ENCODE data around the gene SMARCB1.

SMARCB1 gene

GRCh38 chr22:23875801-23876200 lies 89.0 kb downstream of the SMARCB1 start:
- TF ChIP-seq CTCF (IDR thresholded peaks at IDR 0.05; ENCODE audit: insufficient read depth, missing control alignments), result no peak
- DNase-seq (ENCODE audit: insufficient read length, low spot score), result no peak
- FAIRE-seq, result no peak

- no peak for TF ChIP-seq CTCF (IDR thresholded peaks at IDR 0.05; ENCODE audit: insufficient read depth, missing control alignments)
- FAIRE-seq (no peak), DNase-seq (ENCODE audit: insufficient read length, low spot score) (no peak)
These were observed 90.8 kb downstream of the SMARCB1 start for GRCh38 chr22:23877566-23877965.

GRCh38 chr22:23878219-23878618 lies 91.5 kb downstream of the SMARCB1 start:
- TF ChIP-seq CTCF (IDR thresholded peaks at IDR 0.05; ENCODE audit: insufficient read depth, missing control alignments), result no peak
- DNase-seq (ENCODE audit: insufficient read length, low spot score) (no peak), FAIRE-seq (no peak)

GRCh38 chr22:23882370-23882769 lies 95.6 kb downstream of the SMARCB1 start:
- FAIRE-seq (no peak), DNase-seq (ENCODE audit: insufficient read length, low spot score) (no peak)
- no peak for TF ChIP-seq CTCF (IDR thresholded peaks at IDR 0.05; ENCODE audit: insufficient read depth, missing control alignments)

GRCh38 chr22:23883658-23884057 lies 96.9 kb downstream of the SMARCB1 start:
- no peak for TF ChIP-seq CTCF (IDR thresholded peaks at IDR 0.05; ENCODE audit: insufficient read depth, missing control alignments)
- FAIRE-seq, result no peak
- DNase-seq (ENCODE audit: insufficient read length, low spot score), result no peak

GRCh38 chr22:23884140-23884539 lies 97.4 kb downstream of the SMARCB1 start:
- FAIRE-seq (no peak), DNase-seq (ENCODE audit: insufficient read length, low spot score) (no peak)
- no peak for TF ChIP-seq CTCF (IDR thresholded peaks at IDR 0.05; ENCODE audit: insufficient read depth, missing control alignments)
